Liver (tissue), 9 donors: ENCODE results near the gene KRTAP29-1. TPM values are rescaled to one million over a fixed set of nuclear protein-coding genes. Genes with fewer than 3 reads are reported as not detected.
"Not testable (repeated sequence)": the region's sequence is repeated elsewhere in the genome, so short reads cannot be mapped to it uniquely, and the experiment has no call there.

Experiments
- DNase-seq: peaks from one replicate; pipeline ENCODE4 v3.0.0-alpha.2; 2017; ENCODE audit warnings: low spot score
- H3K27ac ChIP-seq, 2 donors: one replicate each; pipeline ENCODE4 v1.7.0; 2013; ENCODE audit warnings: inconsistent platforms in 2 of 2, low read length in 2 of 2, control low read depth in 1 of 2, low read depth in 1 of 2, mild to moderate bottlenecking in 1 of 2
- H3K27me3 ChIP-seq, 4 donors: one replicate each; pipeline versions ENCODE4 v1.6.1 to v1.7.0; 2013; ENCODE audit warnings: low read length in 3 of 4, inconsistent platforms in 1 of 4, mild to moderate bottlenecking in 1 of 4, moderate library complexity in 1 of 4; ENCODE audit not compliant: control insufficient read depth in 4 of 4, insufficient read depth in 4 of 4
- H3K36me3 ChIP-seq, 4 donors: one replicate each; pipeline versions ENCODE4 v1.6.1 to v1.7.0; 2013; ENCODE audit warnings: low read length in 3 of 4, mild to moderate bottlenecking in 3 of 4, low read depth in 1 of 4, moderate library complexity in 1 of 4; ENCODE audit not compliant: control insufficient read depth in 4 of 4, insufficient read depth in 3 of 4
- H3K4me1 ChIP-seq, 4 donors: one replicate each; pipeline versions ENCODE4 v1.6.1 to v1.7.0; 2013; ENCODE audit warnings: low read length in 3 of 4, mild to moderate bottlenecking in 3 of 4, moderate library complexity in 1 of 4; ENCODE audit not compliant: control insufficient read depth in 4 of 4, insufficient read depth in 4 of 4
- H3K4me3 ChIP-seq, 3 donors: one replicate each; pipeline versions ENCODE4 v1.6.1 to v1.7.0; 2013; ENCODE audit warnings: low read length in 3 of 3, control low read depth in 1 of 3, low read depth in 1 of 3, mild to moderate bottlenecking in 1 of 3
- H3K9ac ChIP-seq, 2 donors: one replicate each; pipeline ENCODE4 v1.7.0; 2013; ENCODE audit warnings: low read length in 2 of 2, mild to moderate bottlenecking in 2 of 2, moderate library complexity in 2 of 2, control low read depth in 1 of 2, low read depth in 1 of 2
- H3K9me3 ChIP-seq, 4 donors: one replicate each; pipeline versions ENCODE4 v1.6.1 to v1.7.0; 2013; ENCODE audit warnings: low read length in 3 of 4; ENCODE audit not compliant: control insufficient read depth in 4 of 4
- CTCF ChIP-seq: fragments of 150-350 bp; IDR thresholded peaks from 2 replicates; pipeline ENCODE4 v1.5.1; 2017; ENCODE audit warnings: improper control_type of control experiment, low read depth, low read length; ENCODE audit not compliant: missing input control
- EGR1 ChIP-seq, 2 donors: IDR thresholded peaks; 2 replicates each; pipeline ENCODE4 v1.6.1; 2016 to 2018; ENCODE audit warnings: antibody characterized with exemption in 2 of 2, low read depth in 2 of 2
- FOXA1 ChIP-seq: IDR thresholded peaks from 2 replicates; pipeline ENCODE4 v1.6.1; 2016; ENCODE audit warnings: antibody characterized with exemption
- FOXA2 ChIP-seq: IDR thresholded peaks from 2 replicates; pipeline ENCODE4 v1.6.1; 2016; ENCODE audit warnings: antibody characterized with exemption
- GABPA ChIP-seq, 2 donors: IDR thresholded peaks in 1 of 2; conservative IDR thresholded peaks in 1 of 2; 2 replicates each; pipeline ENCODE4 v1.6.1; 2016; ENCODE audit warnings: antibody characterized with exemption in 2 of 2, mild to moderate bottlenecking in 1 of 2, moderate library complexity in 1 of 2
- HNF4A ChIP-seq, 2 donors: conservative IDR thresholded peaks; 2 replicates each; pipeline ENCODE4 v1.6.1; 2016; ENCODE audit warnings: antibody characterized with exemption in 2 of 2, mild to moderate bottlenecking in 2 of 2
- HNF4G ChIP-seq: IDR thresholded peaks from 2 replicates; pipeline ENCODE4 v1.6.1; 2016; ENCODE audit warnings: antibody characterized with exemption
- JUND ChIP-seq, 2 donors: IDR thresholded peaks; 2 replicates each; pipeline ENCODE4 v1.6.1; 2016; ENCODE audit warnings: antibody characterized with exemption in 2 of 2
- NR2F2 ChIP-seq: IDR thresholded peaks from 2 replicates; pipeline ENCODE4 v1.6.1; 2016; ENCODE audit warnings: antibody characterized with exemption
- RAD21 ChIP-seq, 2 donors: IDR thresholded peaks; 2 replicates each; pipeline ENCODE4 v1.6.1; 2016; ENCODE audit warnings: antibody characterized with exemption in 2 of 2, mild to moderate bottlenecking in 2 of 2
- REST ChIP-seq: IDR thresholded peaks from 2 replicates; pipeline ENCODE4 v1.6.1; 2016; ENCODE audit warnings: antibody characterized with exemption, mild to moderate bottlenecking
- RXRA ChIP-seq, 2 donors: IDR thresholded peaks; 2 replicates each; pipeline ENCODE4 v1.6.1; 2017 to 2018; ENCODE audit warnings: antibody characterized with exemption in 2 of 2, mild to moderate bottlenecking in 1 of 2
- SP1 ChIP-seq: IDR thresholded peaks from 2 replicates; pipeline ENCODE4 v1.6.1; 2018; ENCODE audit warnings: antibody characterized with exemption, mild to moderate bottlenecking
- TAF1 ChIP-seq: conservative IDR thresholded peaks from 2 replicates; pipeline ENCODE4 v1.6.1; 2016; ENCODE audit warnings: antibody characterized with exemption, mild to moderate bottlenecking
- YY1 ChIP-seq: IDR thresholded peaks from 2 replicates; pipeline ENCODE4 v1.6.1; 2016; ENCODE audit warnings: antibody characterized with exemption, mild to moderate bottlenecking
- ZBTB33 ChIP-seq: IDR thresholded peaks from 2 replicates; pipeline ENCODE4 v1.6.1; 2016; ENCODE audit warnings: antibody characterized with exemption
- WGBS: extraction: QIAGEN DNeasy Blood & Tissue Kit; methylation state at CpG from one replicate; pipeline ENCODE4 v1.1.7; 2013; 5-methylcytosine and 5-hydroxymethylcytosine counted together
- polyA plus RNA-seq, 2 donors: library from polyadenylated mRNA; stranded (reverse) in 1 of 2; unstranded in 1 of 2; fragments of 200-250 nt in 1 of 2; fragments of >200 nt in 1 of 2; fragmentation: Nextera tagmentation in 1 of 2; extraction: Ambion mirVana in 1 of 2; gene quantifications; one replicate each; pipeline versions ENCODE4 v1.2.1 to v1.2.3, GENCODE V29; 2013 to 2015
- total RNA-seq, 2 donors: library from RNA; depleted of rRNA; stranded (reverse); fragments of >200 nt; gene quantifications; one replicate each; pipeline ENCODE4 v1.2.3, GENCODE V29; 2014
- donor health status: healthy.
- donor health status: healthy.
- donor health status: healthy.
- donor health status: healthy.
- donor health status: healthy.

The KRTAP29-1 gene
- total and polyA plus RNA-seq, 4 donors: not detected

- no peak for TF ChIP-seq REST
- no peak for TF ChIP-seq HNF4G
These were observed 30.8 kb downstream of the KRTAP29-1 start (continued) for GRCh38 chr17:41271858-41272257.

- not testable (repeated sequence) for DNase-seq, H3K4me1 ChIP-seq, H3K27ac ChIP-seq, H3K4me3 ChIP-seq, H3K27me3 ChIP-seq, H3K9me3 ChIP-seq, H3K36me3 ChIP-seq, H3K9ac ChIP-seq
- no CpG with 5 or more reads among the region's 1 CpG for WGBS
These were observed 31.3 kb downstream of the KRTAP29-1 start for GRCh38 chr17:41271323-41271722.

- no peak overlapping the region for H3K9ac ChIP-seq
- no peak overlapping the region for H3K4me3 ChIP-seq
- TF ChIP-seq HNF4G (no peak), NR2F2 (no peak)
- WGBS: no CpG with 5 or more reads among the region's 3 CpGs
- no peak for DNase-seq
- peaks cover 0 to 8% (median 0%) of the 10 kb centered on the region in 4 donors for H3K27me3 ChIP-seq
- no peak overlapping the region for H3K27ac ChIP-seq
- H3K9me3 ChIP-seq: no peaks in the 10 kb centered on the region
- no peaks in the 10 kb centered on the region for H3K36me3 ChIP-seq
- H3K4me1 ChIP-seq: no peaks in the 10 kb centered on the region
These were observed 34.9 kb downstream of the KRTAP29-1 start for GRCh38 chr17:41267711-41268110.

GRCh38 chr17:41265078-41265477, 37.6 kb downstream of the KRTAP29-1 start, which contains the start of gene KRTAP9-6:
Gene KRTAP9-6, plus strand, starts transcription at chr17:41265378. Its CDS starts 0 bp downstream, at chr17:41265378.
- no peaks in the 10 kb centered on the region for H3K36me3 ChIP-seq
- no peaks in the 10 kb centered on the region for H3K9me3 ChIP-seq
- no peak within 1 kb of the TSS for H3K4me3 ChIP-seq
- peaks cover 0 to 8% (median 0%) of the 10 kb centered on the region in 4 donors for H3K27me3 ChIP-seq
- H3K4me1 ChIP-seq: no peaks in the 10 kb centered on the region
- DNase-seq: no peak
- no peak within 1 kb of the TSS for H3K27ac ChIP-seq
- no peak within 1 kb of the TSS for H3K9ac ChIP-seq
- 38% methylated on average over 2 of the region's 2 CpGs for WGBS
- no peak for TF ChIP-seq FOXA2
- TF ChIP-seq HNF4A (conservative IDR thresholded peaks at IDR 0.05): no peak
- TF ChIP-seq TAF1: no peak
- TF ChIP-seq FOXA1: no peak
- TF ChIP-seq RAD21 (IDR thresholded peaks at IDR 0.05): no peak
- no peak for TF ChIP-seq YY1
- no peak for TF ChIP-seq NR2F2
- no peak for TF ChIP-seq HNF4G
- TF ChIP-seq ZBTB33: no peak
- no peak for TF ChIP-seq RXRA (IDR thresholded peaks at IDR 0.05)
- no peak for TF ChIP-seq GABPA (IDR thresholded peaks at IDR 0.05 in 1 of 2, conservative IDR thresholded peaks at IDR 0.05 in 1 of 2)
- TF ChIP-seq SP1: no peak
- no peak for TF ChIP-seq JUND (IDR thresholded peaks at IDR 0.05)
- TF ChIP-seq REST: no peak
- TF ChIP-seq CTCF: no peak
- TF ChIP-seq EGR1 (IDR thresholded peaks at IDR 0.05; ENCODE audit: low read depth in 2 of 2): no peak
